Gastroesophageal sphincter (tissue), 3 donors: ENCODE measurements around the gene MAP3K12.

Source experiments
- CTCF ChIP-seq, 4 experiments: fragments of 200-600 bp in 2 of 4; fragments of 450-650 bp in 2 of 4; sonication (generic) in 1 of 4; IDR thresholded peaks; one replicate each; pipeline ENCODE4 v1.5.1; 2017 to 2019; ENCODE audit warnings: antibody characterized with exemption in 4 of 4, mild to moderate bottlenecking in 2 of 4, moderate library complexity in 2 of 4
- POLR2A ChIP-seq, 2 donors: fragments of 450-650 bp; IDR thresholded peaks; one replicate each; pipeline ENCODE4 v1.6.1; 2017; ENCODE audit warnings: antibody characterized with exemption in 2 of 2, mild to moderate bottlenecking in 2 of 2, moderate library complexity in 1 of 2
- POLR2AphosphoS5 ChIP-seq: sonication (generic); formaldehyde crosslinking; IDR thresholded peaks from one replicate; pipeline ENCODE4 v1.6.1; 2017; ENCODE audit warnings: antibody characterized with exemption

GRCh38 chr12:53459097-53459496 is 40.2 kb downstream of the MAP3K12 start:
- TF ChIP-seq CTCF (IDR thresholded peaks at IDR 0.05) (no peak), POLR2AphosphoS5 (no peak), POLR2A (IDR thresholded peaks at IDR 0.05) (no peak)
